ENCODE data around the gene GATM.
"Not testable (repeated sequence)": the region's sequence is repeated elsewhere in the genome, so short reads cannot be mapped to it uniquely, and the experiment has no call there.

Gene GATM

GRCh38 chr15:45376967-45377608 is 1.3 kb downstream of the GATM start:
- TF ChIP-seq CTCF (conservative IDR thresholded peaks at IDR 0.05) (no peak), ZFX (IDR thresholded peaks at IDR 0.05) (no peak)
- H3K27ac ChIP-seq = no peak overlapping the region

GRCh38 chr15:45376300-45376928 is 1.9 kb downstream of the GATM start:
- no peak overlapping the region for H3K27ac ChIP-seq
- no peak for TF ChIP-seq CTCF (conservative IDR thresholded peaks at IDR 0.05)
- TF ChIP-seq ZFX (IDR thresholded peaks at IDR 0.05) = no peak

GRCh38 chr15:45375836-45376235 is 2.5 kb downstream of the GATM start:
- no peak for TF ChIP-seq CTCF (conservative IDR thresholded peaks at IDR 0.05)
- TF ChIP-seq ZFX (IDR thresholded peaks at IDR 0.05) = no peak
- no peak overlapping the region for H3K27ac ChIP-seq

- TF ChIP-seq CTCF (conservative IDR thresholded peaks at IDR 0.05) (no peak), ZFX (IDR thresholded peaks at IDR 0.05) (no peak)
- H3K27ac ChIP-seq = no peak overlapping the region
Observed at GRCh38 chr15:45373976-45374375, 4.4 kb downstream of the GATM start.

GRCh38 chr15:45372041-45372995 is 6.0 kb downstream of the GATM start:
- TF ChIP-seq ZFX (IDR thresholded peaks at IDR 0.05) = no peak
- TF ChIP-seq CTCF (conservative IDR thresholded peaks at IDR 0.05) = peak; percentile 44
- no peak overlapping the region for H3K27ac ChIP-seq

GRCh38 chr15:45371546-45371945 is 6.8 kb downstream of the GATM start:
- no peak overlapping the region for H3K27ac ChIP-seq
- TF ChIP-seq ZFX (IDR thresholded peaks at IDR 0.05) = no peak

GRCh38 chr15:45370042-45370441 is 8.3 kb downstream of the GATM start:
- H3K27ac ChIP-seq = not testable (repeated sequence)

- H3K27ac ChIP-seq = not testable (repeated sequence)
Observed at GRCh38 chr15:45367222-45367621, 11.1 kb downstream of the GATM start.

All from C4-2B (cell line).